HG02943 (cell line): Measurements from ENCODE around the gene SLC22A9.

Experiments used
- ATAC-seq: cut with Tn5 transposase; IDR thresholded peaks from one replicate; pipeline ENCODE4 v1.9.1; 2021; ENCODE audit warnings: mild to moderate bottlenecking, low read depth, moderate library complexity; ENCODE audit not compliant: unreplicated experiment

Gene SLC22A9

GRCh38 chr11:63443714-63444113 lies 74.1 kb downstream of the SLC22A9 start:
- no peak for ATAC-seq

- no peak for ATAC-seq
These were observed 74.6 kb downstream of the SLC22A9 start for GRCh38 chr11:63444160-63444559.

- no peak for ATAC-seq
These were observed 75.5 kb downstream of the SLC22A9 start for GRCh38 chr11:63445118-63445517.

- no peak for ATAC-seq
These were observed 76.1 kb downstream of the SLC22A9 start for GRCh38 chr11:63445720-63446119.

- ATAC-seq: no peak
These were observed 79.1 kb downstream of the SLC22A9 start for GRCh38 chr11:63448646-63449045.

GRCh38 chr11:63459586-63459985 lies 90.0 kb downstream of the SLC22A9 start:
- ATAC-seq: no peak
